IMR-90 (cell line): ENCODE results near the gene ASCL5. TPM values are rescaled to one million over a fixed set of nuclear protein-coding genes. Genes with fewer than 3 reads are reported as not detected.

Experiments
- ATAC-seq: fragments of 200-7000 bp; cut with Tn5 transposase; 2 replicates; pipeline ENCODE4 v1.9.1; 2020; ENCODE audit warnings: low read depth, mild to moderate bottlenecking, moderate library complexity
- BruUV-seq: library from RNA; stranded (reverse); fragments of 400-500 nt; replicated peaks from 2 replicates; lab custom pipeline; 2021; lab: Mats Ljungman, UMichigan
- CTCF ChIA-PET: fragments of 300-600 bp; formaldehyde crosslinking; extraction: SDS; loops from one replicate; lab custom pipeline; 2021; ENCODE audit warnings: antibody characterized with exemption; lab: Yijun Ruan, JAX
- POLR2A ChIA-PET: fragments of 300-600 bp; sonication (Branson Sonifier 250); formaldehyde crosslinking; loops from one replicate; lab custom pipeline; 2022; ENCODE audit warnings: antibody characterized with exemption; ENCODE audit not compliant: unreplicated experiment; lab: Charles Lee
- DNase-seq: peaks from one replicate; pipeline ENCODE4 v3.0.0; 2013
- H2AFZ ChIP-seq: replicated peaks from 2 replicates; pipeline ENCODE3; 2013; ENCODE audit warnings: low read length, mild to moderate bottlenecking; ENCODE audit not compliant: poor library complexity
- H2AK5ac ChIP-seq: 2 replicates; pipeline ENCODE4 v1.6.1; 2013; ENCODE audit warnings: low read depth, low read length, inconsistent platforms
- H2AK9ac ChIP-seq: replicated peaks from 2 replicates; pipeline ENCODE3; 2013; ENCODE audit warnings: mild to moderate bottlenecking, low read depth, low read length, moderate library complexity; ENCODE audit not compliant: poor library complexity
- H2BK120ac ChIP-seq: 2 replicates; pipeline ENCODE4 v1.6.1; 2013; ENCODE audit warnings: low read depth, low read length, inconsistent platforms
- H2BK15ac ChIP-seq: 3 replicates; pipeline ENCODE4 v1.6.1; 2013; ENCODE audit warnings: low read depth, low read length, inconsistent platforms
- H2BK20ac ChIP-seq: 2 replicates; pipeline ENCODE4 v1.6.1; 2013; ENCODE audit warnings: low read depth, mild to moderate bottlenecking, inconsistent platforms, low read length, moderate library complexity
- H2BK5ac ChIP-seq: 2 replicates; pipeline ENCODE4 v1.6.1; 2013; ENCODE audit warnings: mild to moderate bottlenecking, low read depth, low read length, inconsistent platforms; ENCODE audit not compliant: poor library complexity, severe bottlenecking
- H3K14ac ChIP-seq: replicated peaks from 2 replicates; pipeline ENCODE4 v1.6.1; 2013; ENCODE audit warnings: low read depth, low read length, inconsistent platforms
- H3K18ac ChIP-seq: 2 replicates; pipeline ENCODE4 v1.6.1; 2013; ENCODE audit warnings: low read depth, low read length, control low read depth
- H3K23ac ChIP-seq: 2 replicates; pipeline ENCODE4 v1.6.1; 2013; ENCODE audit warnings: low read depth, low read length, inconsistent platforms
- H3K27ac ChIP-seq: 2 replicates; pipeline ENCODE4 v1.5.1; 2013; ENCODE audit warnings: mild to moderate bottlenecking, control low read depth, low read length; ENCODE audit not compliant: insufficient read depth
- H3K27me3 ChIP-seq: 2 replicates; pipeline ENCODE4 v1.6.1; 2013; ENCODE audit warnings: low read length; ENCODE audit not compliant: control insufficient read depth, insufficient read depth
- H3K36me3 ChIP-seq: 2 replicates; pipeline ENCODE4 v1.6.1; 2013; ENCODE audit warnings: low read length, mixed read lengths; ENCODE audit not compliant: control insufficient read depth, insufficient read depth
- H3K4ac ChIP-seq: 2 replicates; pipeline ENCODE4 v1.6.1; 2013; ENCODE audit warnings: low read depth, low read length, inconsistent platforms
- H3K4me1 ChIP-seq: 2 replicates; pipeline ENCODE4 v1.6.1; 2013; ENCODE audit warnings: low read length, mixed read lengths; ENCODE audit not compliant: control insufficient read depth, insufficient read depth
- H3K4me2 ChIP-seq: 2 replicates; pipeline ENCODE4 v1.6.1; 2013; ENCODE audit warnings: low read depth, mild to moderate bottlenecking, control low read depth, low read length, moderate library complexity
- H3K4me3 ChIP-seq: 2 replicates; pipeline ENCODE4 v1.5.1; 2013; ENCODE audit warnings: low read depth, mild to moderate bottlenecking, control low read depth, low read length, moderate library complexity; ENCODE audit not compliant: insufficient read depth
- H3K56ac ChIP-seq: 2 replicates; pipeline ENCODE4 v1.6.1; 2013; ENCODE audit warnings: low read length, inconsistent platforms; ENCODE audit not compliant: insufficient read depth; ENCODE audit errors: extremely low read depth
- H3K79me1 ChIP-seq, 2 experiments: 2 replicates each; pipeline ENCODE4 v1.6.1; 2013; ENCODE audit warnings: low read length in 2 of 2, inconsistent platforms in 1 of 2, low read depth in 1 of 2
- H3K9ac ChIP-seq: 2 replicates; pipeline ENCODE4 v1.6.1; 2013; ENCODE audit warnings: low read depth, low read length, control low read depth
- H3K9me1 ChIP-seq: 2 replicates; pipeline ENCODE4 v1.6.1; 2013; ENCODE audit warnings: low read length, inconsistent platforms; ENCODE audit not compliant: insufficient read depth
- H3K9me3 ChIP-seq: 2 replicates; pipeline ENCODE4 v1.6.1; 2013; ENCODE audit warnings: low read length; ENCODE audit not compliant: control insufficient read depth, insufficient read depth
- H4K20me1 ChIP-seq: 2 replicates; pipeline ENCODE4 v1.6.1; 2013; ENCODE audit warnings: low read length, inconsistent platforms; ENCODE audit not compliant: insufficient read depth
- H4K5ac ChIP-seq: 2 replicates; pipeline ENCODE4 v1.6.1; 2013; ENCODE audit warnings: mild to moderate bottlenecking, low read depth, low read length, control low read depth
- H4K8ac ChIP-seq, 2 experiments: 2 replicates each; pipeline ENCODE4 v1.6.1; 2013; ENCODE audit warnings: low read depth in 2 of 2, low read length in 2 of 2, control low read depth in 1 of 2, inconsistent platforms in 1 of 2
- H4K91ac ChIP-seq: 2 replicates; pipeline ENCODE4 v1.6.1; 2013; ENCODE audit warnings: low read depth, low read length, inconsistent platforms; ENCODE audit not compliant: insufficient read depth
- BHLHE40 ChIP-seq: fragments of 150-350 bp; IDR thresholded peaks from 2 replicates; pipeline ENCODE4 v1.6.1; 2016; ENCODE audit warnings: mild to moderate bottlenecking, low read depth, low read length
- CEBPB ChIP-seq: IDR thresholded peaks from 2 replicates; pipeline ENCODE4 v1.6.1; 2012; ENCODE audit warnings: low read depth, low read length, improper control_type of control experiment
- CHD1 ChIP-seq: IDR thresholded peaks from 2 replicates; pipeline ENCODE4 v1.6.1; 2012; ENCODE audit warnings: low read depth, low read length, improper control_type of control experiment
- MAFK ChIP-seq: IDR thresholded peaks from 2 replicates; pipeline ENCODE4 v1.6.1; 2012; ENCODE audit warnings: low read depth, low read length, improper control_type of control experiment
- MAZ ChIP-seq: IDR thresholded peaks from 2 replicates; pipeline ENCODE4 v1.6.1; 2012; ENCODE audit warnings: low read depth, mild to moderate bottlenecking, low read length, improper control_type of control experiment, moderate library complexity, borderline replicate concordance
- MXI1 ChIP-seq: IDR thresholded peaks from 2 replicates; pipeline ENCODE4 v1.6.1; 2012; ENCODE audit warnings: low read depth, mild to moderate bottlenecking, low read length, moderate library complexity, borderline replicate concordance
- NFE2L2 ChIP-seq: fragments of 150-350 bp; IDR thresholded peaks from 2 replicates; pipeline ENCODE4 v1.6.1; 2016; ENCODE audit warnings: low read depth, mild to moderate bottlenecking, low read length
- POLR2A ChIP-seq: IDR thresholded peaks from 2 replicates; pipeline ENCODE4 v1.6.1; 2012; ENCODE audit warnings: mild to moderate bottlenecking, low read depth, low read length
- RAD21 ChIP-seq: IDR thresholded peaks from 2 replicates; pipeline ENCODE4 v1.6.1; 2012; ENCODE audit warnings: low read length, improper control_type of control experiment
- RCOR1 ChIP-seq: IDR thresholded peaks from 2 replicates; pipeline ENCODE4 v1.6.1; 2012; ENCODE audit warnings: mild to moderate bottlenecking, low read length, improper control_type of control experiment; ENCODE audit not compliant: insufficient replicate concordance
- SMC3 ChIP-seq: fragments of 150-350 bp; IDR thresholded peaks from 2 replicates; pipeline ENCODE4 v1.6.1; 2016; ENCODE audit warnings: low read depth, mild to moderate bottlenecking, antibody characterized with exemption, low read length, moderate library complexity
- WGBS, 2 experiments: methylation state at CpG; one replicate each; pipeline versions ENCODE4 v1.1.5 to v1.1.7; 2013; ENCODE audit warnings: missing lambda C conversion rate in 2 of 2; ENCODE audit not compliant: insufficient read length in 1 of 2; ENCODE audit errors: extremely low coverage in 2 of 2; 5-methylcytosine and 5-hydroxymethylcytosine counted together
- dilution Hi-C: fragments of 300-500 bp; cut with HindIII; formaldehyde crosslinking; loops from one replicate; pipeline ENCODE4 v1.14.3; 2018; ENCODE audit warnings: low sequenced_read_pairs; ENCODE audit not compliant: unreplicated experiment
- in situ Hi-C: fragments of 300-500 bp; cut with MboI; formaldehyde crosslinking; loops from 3 replicates; pipeline ENCODE4 v1.14.3; 2019; ENCODE audit warnings: low sequenced_read_pairs, inconsistent platforms, mixed read lengths
- intact Hi-C: fragments of 100-400 bp; cut with micrococcal nuclease; formaldehyde crosslinking; loops from 2 replicates; pipeline ENCODE4 v1.10.0; 2022
- polyA plus RNA-seq, 3 experiments: library from polyadenylated mRNA; depleted of rRNA; stranded (reverse); fragments of >200 nt; gene quantifications; 2 replicates each; pipeline ENCODE4 v1.2.3, GENCODE V29; 2012; ENCODE audit warnings: low replicate concordance in 1 of 3
- total RNA-seq: library from RNA; depleted of rRNA; stranded (reverse); fragments of >200 nt; gene quantifications from 2 replicates; pipeline ENCODE4 v1.2.3, GENCODE V29; 2012
- TF ChIP-seq, protein P1 (sequence below): fragments of 150-350 bp; IDR thresholded peaks from 2 replicates; pipeline ENCODE4 v1.6.1; 2016; ENCODE audit warnings: low read depth, mild to moderate bottlenecking, low read length, moderate library complexity, borderline replicate concordance
- TF ChIP-seq, protein P2 (sequence below): fragments of 150-350 bp; IDR thresholded peaks from 2 replicates; pipeline ENCODE4 v1.6.1; 2017; ENCODE audit warnings: mild to moderate bottlenecking, antibody characterized with exemption, low read length, low read depth
- TF ChIP-seq, protein P3 (sequence below): conservative IDR thresholded peaks from 2 replicates; pipeline ENCODE4 v1.5.1; 2012; ENCODE audit warnings: mild to moderate bottlenecking, low read depth, low read length, improper control_type of control experiment

Gene ASCL5
- total and polyA plus RNA-seq, 2 of the 4 experiments (the other 2 are of a cell fraction): not detected

DNA sequence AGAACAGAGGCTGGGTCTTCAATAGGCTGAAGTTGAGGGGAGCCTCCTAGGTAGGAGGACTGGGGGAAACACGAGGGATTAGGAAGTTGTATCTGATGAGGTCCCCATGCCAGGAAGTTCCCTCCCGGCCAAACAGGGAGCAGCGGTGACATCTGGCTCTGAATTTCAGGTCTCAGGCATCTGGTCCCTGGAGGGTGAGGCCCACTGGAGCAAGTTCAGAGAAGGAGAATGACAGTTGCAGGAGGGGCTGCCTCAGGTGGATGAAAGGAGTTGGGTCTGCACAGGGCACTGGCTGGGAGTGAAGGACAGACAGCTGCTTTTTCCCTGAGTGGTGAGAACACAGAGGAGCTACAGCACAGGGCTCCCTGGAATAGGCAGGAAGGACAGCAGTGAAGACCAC is 18.1 kb upstream of the ASCL5 start:
- intact Hi-C loops (no loop called here), dilution Hi-C loops (no loop called here), in situ Hi-C loops (no loop called here)
- Histone ChIP-seq H2AK9ac (no peak overlapping the region), H2AK5ac (no peak overlapping the region), H2BK20ac (no peak overlapping the region), H3K14ac (no peak overlapping the region), H2BK120ac (no peak overlapping the region), H3K9me1 (no peaks in the 10 kb centered on the region), H3K4me2 (no peak overlapping the region), H3K4me3 (no peak overlapping the region), H3K56ac (no peak overlapping the region), H4K91ac (no peak overlapping the region), H2BK15ac (no peak overlapping the region), H3K36me3 (peaks cover 80% of the 10 kb centered on the region), H3K9me3 (no peaks in the 10 kb centered on the region), H4K20me1 (peaks cover 7% of the 10 kb centered on the region; the same call in 1 of the 2 replicates), H2BK5ac (no peak overlapping the region), H3K23ac (no peak overlapping the region), H3K9ac (no peak overlapping the region), H3K27me3 (no peaks in the 10 kb centered on the region), H2AFZ (no peak overlapping the region), H3K18ac (no peak overlapping the region), H3K4me1 (no peaks in the 10 kb centered on the region), H3K27ac (no peak overlapping the region), H4K8ac (no peak overlapping the region), H3K79me1 (peaks cover 0 to 16% of the 10 kb centered on the region in 2 experiments; a peak in 2 of 4 replicates), H3K4ac (no peak overlapping the region), H4K5ac (no peak overlapping the region)
- ChIA-PET CTCF (no interaction called here), POLR2A (no interaction called here)
- no peak for ATAC-seq
- DNase-seq: no peak
- no peak for TF ChIP-seq CHD1
- TF ChIP-seq NFE2L2: no peak
- TF ChIP-seq MAZ: no peak
- no peak for TF ChIP-seq RAD21
- TF ChIP-seq, protein P1, sequence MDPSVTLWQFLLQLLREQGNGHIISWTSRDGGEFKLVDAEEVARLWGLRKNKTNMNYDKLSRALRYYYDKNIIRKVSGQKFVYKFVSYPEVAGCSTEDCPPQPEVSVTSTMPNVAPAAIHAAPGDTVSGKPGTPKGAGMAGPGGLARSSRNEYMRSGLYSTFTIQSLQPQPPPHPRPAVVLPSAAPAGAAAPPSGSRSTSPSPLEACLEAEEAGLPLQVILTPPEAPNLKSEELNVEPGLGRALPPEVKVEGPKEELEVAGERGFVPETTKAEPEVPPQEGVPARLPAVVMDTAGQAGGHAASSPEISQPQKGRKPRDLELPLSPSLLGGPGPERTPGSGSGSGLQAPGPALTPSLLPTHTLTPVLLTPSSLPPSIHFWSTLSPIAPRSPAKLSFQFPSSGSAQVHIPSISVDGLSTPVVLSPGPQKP: no peak
- no peak for TF ChIP-seq RCOR1
- no peak for TF ChIP-seq MXI1
- TF ChIP-seq, protein P2, sequence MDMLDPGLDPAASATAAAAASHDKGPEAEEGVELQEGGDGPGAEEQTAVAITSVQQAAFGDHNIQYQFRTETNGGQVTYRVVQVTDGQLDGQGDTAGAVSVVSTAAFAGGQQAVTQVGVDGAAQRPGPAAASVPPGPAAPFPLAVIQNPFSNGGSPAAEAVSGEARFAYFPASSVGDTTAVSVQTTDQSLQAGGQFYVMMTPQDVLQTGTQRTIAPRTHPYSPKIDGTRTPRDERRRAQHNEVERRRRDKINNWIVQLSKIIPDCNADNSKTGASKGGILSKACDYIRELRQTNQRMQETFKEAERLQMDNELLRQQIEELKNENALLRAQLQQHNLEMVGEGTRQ: no peak
- no peak for TF ChIP-seq CEBPB
- TF ChIP-seq, protein P3, sequence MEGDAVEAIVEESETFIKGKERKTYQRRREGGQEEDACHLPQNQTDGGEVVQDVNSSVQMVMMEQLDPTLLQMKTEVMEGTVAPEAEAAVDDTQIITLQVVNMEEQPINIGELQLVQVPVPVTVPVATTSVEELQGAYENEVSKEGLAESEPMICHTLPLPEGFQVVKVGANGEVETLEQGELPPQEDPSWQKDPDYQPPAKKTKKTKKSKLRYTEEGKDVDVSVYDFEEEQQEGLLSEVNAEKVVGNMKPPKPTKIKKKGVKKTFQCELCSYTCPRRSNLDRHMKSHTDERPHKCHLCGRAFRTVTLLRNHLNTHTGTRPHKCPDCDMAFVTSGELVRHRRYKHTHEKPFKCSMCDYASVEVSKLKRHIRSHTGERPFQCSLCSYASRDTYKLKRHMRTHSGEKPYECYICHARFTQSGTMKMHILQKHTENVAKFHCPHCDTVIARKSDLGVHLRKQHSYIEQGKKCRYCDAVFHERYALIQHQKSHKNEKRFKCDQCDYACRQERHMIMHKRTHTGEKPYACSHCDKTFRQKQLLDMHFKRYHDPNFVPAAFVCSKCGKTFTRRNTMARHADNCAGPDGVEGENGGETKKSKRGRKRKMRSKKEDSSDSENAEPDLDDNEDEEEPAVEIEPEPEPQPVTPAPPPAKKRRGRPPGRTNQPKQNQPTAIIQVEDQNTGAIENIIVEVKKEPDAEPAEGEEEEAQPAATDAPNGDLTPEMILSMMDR: no peak
- no peak for TF ChIP-seq BHLHE40
- no peak for TF ChIP-seq SMC3
- TF ChIP-seq MAFK: no peak
- no peak for TF ChIP-seq POLR2A
- no TSS peak for BruUV-seq
- WGBS, 2 experiments: 100% methylated on average over 2 of the region's 3 CpGs; no CpG with 5 or more reads in 1 of the 2 experiments
